H1 (cell line): Measurements from ENCODE around the gene XYLB. TPM values are rescaled to one million over a fixed set of nuclear protein-coding genes. Genes with fewer than 3 reads are reported as not detected.

Experiments used
- KDM4A ChIP-seq: IDR thresholded peaks from one replicate; pipeline ENCODE4 v1.7.1; 2012; ENCODE audit warnings: low read depth, mild to moderate bottlenecking, moderate library complexity, low read length, inconsistent platforms; ENCODE audit not compliant: severe bottlenecking
- RFX5 ChIP-seq: IDR thresholded peaks from 2 replicates; pipeline ENCODE4 v1.6.1; 2011; ENCODE audit warnings: low read depth, low read length, improper control_type of control experiment, borderline replicate concordance
- SRF ChIP-seq: IDR thresholded peaks from 2 replicates; pipeline ENCODE4 v1.6.1; 2011; ENCODE audit warnings: mild to moderate bottlenecking, low read depth, low read length, moderate library complexity
- polyA plus RNA-seq, 7 experiments: library from polyadenylated mRNA; depleted of rRNA in 3 of 7; stranded (reverse) in 5 of 7; unstranded in 2 of 7; fragments of >200 nt in 5 of 7; fragments of 200-250 nt in 2 of 7; gene quantifications; 1 replicate in 5 of 7; 2 replicates in 1 of 7; 4 replicates in 1 of 7; pipeline versions ENCODE4 v1.2.1 to v1.2.3, GENCODE V29; 2011 to 2013; ENCODE audit warnings: missing spikeins in 2 of 7, mixed read lengths in 2 of 7
- total RNA-seq: library from RNA; stranded (reverse); fragmentation: NEBNext Ultra II Directional; extraction: Animal tissue kit (Norgen Biotek cat#: 25700); gene quantifications from 2 replicates; pipeline ENCODE4 v1.2.1, GENCODE V29; 2021
- TF ChIP-seq, protein P1 (sequence below): fragments of 300-600 bp; sonication (generic); IDR thresholded peaks from 2 replicates; pipeline ENCODE4 v1.7.1; 2012; ENCODE audit warnings: low read length, moderate library complexity, mild to moderate bottlenecking, inconsistent platforms; ENCODE audit not compliant: insufficient replicate concordance

XYLB gene
- total and polyA plus RNA-seq, 2 of the 8 experiments (the other 6 are each of a cell fraction or from before 2014, with no cell fraction given) = 1.7 to 5.5 TPM

DNA sequence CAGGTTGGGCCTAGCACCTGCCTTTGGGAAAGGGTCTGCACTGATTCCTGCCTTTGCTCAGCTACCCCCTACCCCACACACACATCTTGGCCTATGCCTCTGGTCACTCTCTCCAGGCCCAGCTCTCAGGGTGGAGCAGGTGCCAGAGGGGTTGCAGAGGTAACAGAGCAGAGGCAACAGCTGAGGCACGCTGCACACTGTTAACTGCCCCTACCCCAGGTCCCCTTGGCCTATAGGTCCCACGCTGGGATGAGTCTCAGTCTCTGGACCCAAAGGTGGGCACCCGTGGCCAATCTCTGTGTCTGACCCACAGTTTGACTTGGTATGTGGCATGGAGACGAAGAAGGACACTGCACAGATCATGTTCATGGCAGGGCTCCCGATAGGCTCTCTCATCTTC is 39.6 kb upstream of the XYLB start (continued):
- TF ChIP-seq, protein P1, sequence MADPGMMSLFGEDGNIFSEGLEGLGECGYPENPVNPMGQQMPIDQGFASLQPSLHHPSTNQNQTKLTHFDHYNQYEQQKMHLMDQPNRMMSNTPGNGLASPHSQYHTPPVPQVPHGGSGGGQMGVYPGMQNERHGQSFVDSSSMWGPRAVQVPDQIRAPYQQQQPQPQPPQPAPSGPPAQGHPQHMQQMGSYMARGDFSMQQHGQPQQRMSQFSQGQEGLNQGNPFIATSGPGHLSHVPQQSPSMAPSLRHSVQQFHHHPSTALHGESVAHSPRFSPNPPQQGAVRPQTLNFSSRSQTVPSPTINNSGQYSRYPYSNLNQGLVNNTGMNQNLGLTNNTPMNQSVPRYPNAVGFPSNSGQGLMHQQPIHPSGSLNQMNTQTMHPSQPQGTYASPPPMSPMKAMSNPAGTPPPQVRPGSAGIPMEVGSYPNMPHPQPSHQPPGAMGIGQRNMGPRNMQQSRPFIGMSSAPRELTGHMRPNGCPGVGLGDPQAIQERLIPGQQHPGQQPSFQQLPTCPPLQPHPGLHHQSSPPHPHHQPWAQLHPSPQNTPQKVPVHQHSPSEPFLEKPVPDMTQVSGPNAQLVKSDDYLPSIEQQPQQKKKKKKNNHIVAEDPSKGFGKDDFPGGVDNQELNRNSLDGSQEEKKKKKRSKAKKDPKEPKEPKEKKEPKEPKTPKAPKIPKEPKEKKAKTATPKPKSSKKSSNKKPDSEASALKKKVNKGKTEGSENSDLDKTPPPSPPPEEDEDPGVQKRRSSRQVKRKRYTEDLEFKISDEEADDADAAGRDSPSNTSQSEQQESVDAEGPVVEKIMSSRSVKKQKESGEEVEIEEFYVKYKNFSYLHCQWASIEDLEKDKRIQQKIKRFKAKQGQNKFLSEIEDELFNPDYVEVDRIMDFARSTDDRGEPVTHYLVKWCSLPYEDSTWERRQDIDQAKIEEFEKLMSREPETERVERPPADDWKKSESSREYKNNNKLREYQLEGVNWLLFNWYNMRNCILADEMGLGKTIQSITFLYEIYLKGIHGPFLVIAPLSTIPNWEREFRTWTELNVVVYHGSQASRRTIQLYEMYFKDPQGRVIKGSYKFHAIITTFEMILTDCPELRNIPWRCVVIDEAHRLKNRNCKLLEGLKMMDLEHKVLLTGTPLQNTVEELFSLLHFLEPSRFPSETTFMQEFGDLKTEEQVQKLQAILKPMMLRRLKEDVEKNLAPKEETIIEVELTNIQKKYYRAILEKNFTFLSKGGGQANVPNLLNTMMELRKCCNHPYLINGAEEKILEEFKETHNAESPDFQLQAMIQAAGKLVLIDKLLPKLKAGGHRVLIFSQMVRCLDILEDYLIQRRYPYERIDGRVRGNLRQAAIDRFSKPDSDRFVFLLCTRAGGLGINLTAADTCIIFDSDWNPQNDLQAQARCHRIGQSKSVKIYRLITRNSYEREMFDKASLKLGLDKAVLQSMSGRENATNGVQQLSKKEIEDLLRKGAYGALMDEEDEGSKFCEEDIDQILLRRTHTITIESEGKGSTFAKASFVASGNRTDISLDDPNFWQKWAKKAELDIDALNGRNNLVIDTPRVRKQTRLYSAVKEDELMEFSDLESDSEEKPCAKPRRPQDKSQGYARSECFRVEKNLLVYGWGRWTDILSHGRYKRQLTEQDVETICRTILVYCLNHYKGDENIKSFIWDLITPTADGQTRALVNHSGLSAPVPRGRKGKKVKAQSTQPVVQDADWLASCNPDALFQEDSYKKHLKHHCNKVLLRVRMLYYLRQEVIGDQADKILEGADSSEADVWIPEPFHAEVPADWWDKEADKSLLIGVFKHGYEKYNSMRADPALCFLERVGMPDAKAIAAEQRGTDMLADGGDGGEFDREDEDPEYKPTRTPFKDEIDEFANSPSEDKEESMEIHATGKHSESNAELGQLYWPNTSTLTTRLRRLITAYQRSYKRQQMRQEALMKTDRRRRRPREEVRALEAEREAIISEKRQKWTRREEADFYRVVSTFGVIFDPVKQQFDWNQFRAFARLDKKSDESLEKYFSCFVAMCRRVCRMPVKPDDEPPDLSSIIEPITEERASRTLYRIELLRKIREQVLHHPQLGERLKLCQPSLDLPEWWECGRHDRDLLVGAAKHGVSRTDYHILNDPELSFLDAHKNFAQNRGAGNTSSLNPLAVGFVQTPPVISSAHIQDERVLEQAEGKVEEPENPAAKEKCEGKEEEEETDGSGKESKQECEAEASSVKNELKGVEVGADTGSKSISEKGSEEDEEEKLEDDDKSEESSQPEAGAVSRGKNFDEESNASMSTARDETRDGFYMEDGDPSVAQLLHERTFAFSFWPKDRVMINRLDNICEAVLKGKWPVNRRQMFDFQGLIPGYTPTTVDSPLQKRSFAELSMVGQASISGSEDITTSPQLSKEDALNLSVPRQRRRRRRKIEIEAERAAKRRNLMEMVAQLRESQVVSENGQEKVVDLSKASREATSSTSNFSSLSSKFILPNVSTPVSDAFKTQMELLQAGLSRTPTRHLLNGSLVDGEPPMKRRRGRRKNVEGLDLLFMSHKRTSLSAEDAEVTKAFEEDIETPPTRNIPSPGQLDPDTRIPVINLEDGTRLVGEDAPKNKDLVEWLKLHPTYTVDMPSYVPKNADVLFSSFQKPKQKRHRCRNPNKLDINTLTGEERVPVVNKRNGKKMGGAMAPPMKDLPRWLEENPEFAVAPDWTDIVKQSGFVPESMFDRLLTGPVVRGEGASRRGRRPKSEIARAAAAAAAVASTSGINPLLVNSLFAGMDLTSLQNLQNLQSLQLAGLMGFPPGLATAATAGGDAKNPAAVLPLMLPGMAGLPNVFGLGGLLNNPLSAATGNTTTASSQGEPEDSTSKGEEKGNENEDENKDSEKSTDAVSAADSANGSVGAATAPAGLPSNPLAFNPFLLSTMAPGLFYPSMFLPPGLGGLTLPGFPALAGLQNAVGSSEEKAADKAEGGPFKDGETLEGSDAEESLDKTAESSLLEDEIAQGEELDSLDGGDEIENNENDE = no peak
- TF ChIP-seq KDM4A = no peak
- TF ChIP-seq RFX5 = no peak
- TF ChIP-seq SRF = no peak
